KMS-11 (cell line): ENCODE measurements around the gene USP48.
"Not testable (repeated sequence)": the region's sequence is repeated elsewhere in the genome, so short reads cannot be mapped to it uniquely, and the experiment has no call there.

Experiments used
- H2AFZ ChIP-seq: fragments of 200-600 bp; sonication (generic); 2 replicates; pipeline ENCODE4 v1.6.1; 2016; ENCODE audit warnings: antibody characterized with exemption, mixed run types, low read depth
- H3K27ac ChIP-seq: fragments of 200-600 bp; sonication (generic); 2 replicates; pipeline ENCODE4 v1.6.1; 2016; ENCODE audit warnings: mild to moderate bottlenecking, mixed run types
- H3K27me3 ChIP-seq: fragments of 200-600 bp; sonication (generic); 2 replicates; pipeline ENCODE4 v1.6.1; 2017; ENCODE audit warnings: mild to moderate bottlenecking, low read depth, mixed run types, moderate library complexity; ENCODE audit not compliant: insufficient read depth
- H3K36me3 ChIP-seq: fragments of 200-600 bp; sonication (generic); 2 replicates; pipeline ENCODE4 v1.6.1; 2017; ENCODE audit warnings: mild to moderate bottlenecking, mixed run types; ENCODE audit not compliant: insufficient read depth
- H3K4me1 ChIP-seq: fragments of 200-600 bp; sonication (generic); 2 replicates; pipeline ENCODE4 v1.6.1; 2016; ENCODE audit warnings: mild to moderate bottlenecking, low read depth, mixed run types; ENCODE audit not compliant: poor library complexity, severe bottlenecking
- H3K4me2 ChIP-seq: fragments of 200-600 bp; sonication (generic); 2 replicates; pipeline ENCODE4 v1.7.0; 2016; ENCODE audit warnings: mild to moderate bottlenecking, mixed run types
- H3K4me3 ChIP-seq: fragments of 200-600 bp; sonication (generic); IDR thresholded peaks from 2 replicates; pipeline ENCODE4 v1.6.1; 2017; ENCODE audit warnings: low read depth, low read length, mixed read lengths; ENCODE audit not compliant: insufficient read depth
- H3K79me2 ChIP-seq: fragments of 200-600 bp; sonication (generic); 2 replicates; pipeline ENCODE4 v1.6.1; 2016; ENCODE audit warnings: low read depth, mixed run types; ENCODE audit not compliant: insufficient read depth
- H3K9ac ChIP-seq: fragments of 200-600 bp; sonication (generic); 2 replicates; pipeline ENCODE4 v1.6.1; 2016; ENCODE audit warnings: mild to moderate bottlenecking, mixed run types
- H4K20me1 ChIP-seq: fragments of 200-600 bp; sonication (generic); 2 replicates; pipeline ENCODE4 v1.6.1; 2016; ENCODE audit warnings: mild to moderate bottlenecking, mixed run types; ENCODE audit not compliant: insufficient read depth
- CTCF ChIP-seq: fragments of 200-600 bp; sonication (generic); conservative IDR thresholded peaks from 2 replicates; pipeline ENCODE4 v1.6.1; 2017; ENCODE audit warnings: low read depth, mild to moderate bottlenecking, antibody characterized with exemption, low read length, moderate library complexity, mixed read lengths

The USP48 gene

GRCh38 chr1:21795075-21795474 is 12.1 kb upstream of the USP48 start:
- Histone ChIP-seq H3K27me3 (no peaks in the 10 kb centered on the region), H3K27ac (no peak overlapping the region)

GRCh38 chr1:21794656-21795055 is 11.7 kb upstream of the USP48 start:
- H2AFZ ChIP-seq: no peak overlapping the region
- no peak for TF ChIP-seq CTCF
- H3K27me3 ChIP-seq: no peaks in the 10 kb centered on the region
- H3K4me2 ChIP-seq: no peak overlapping the region
- no peak overlapping the region for H3K9ac ChIP-seq
- H3K79me2 ChIP-seq: no peaks in the 10 kb centered on the region
- no peaks in the 10 kb centered on the region for H4K20me1 ChIP-seq
- no peak overlapping the region for H3K27ac ChIP-seq
- peaks cover 19% of the 10 kb centered on the region for H3K4me1 ChIP-seq
- no peaks in the 10 kb centered on the region for H3K36me3 ChIP-seq
- H3K4me3 ChIP-seq: no peak overlapping the region

More at GRCh38 chr1:21795075-21795474, 12.1 kb upstream of the USP48 start:
- Histone ChIP-seq H3K9ac (no peak overlapping the region), H3K4me1 (peaks cover 19% of the 10 kb centered on the region), H3K4me2 (no peak overlapping the region), H2AFZ (no peak overlapping the region), H3K4me3 (no peak overlapping the region), H3K79me2 (no peaks in the 10 kb centered on the region), H4K20me1 (no peaks in the 10 kb centered on the region), H3K36me3 (no peaks in the 10 kb centered on the region)
- TF ChIP-seq CTCF: no peak

GRCh38 chr1:21793104-21793503 is 10.2 kb upstream of the USP48 start:
- no peak for TF ChIP-seq CTCF
- no peak overlapping the region for H2AFZ ChIP-seq

GRCh38 chr1:21786640-21787039 is 3.7 kb upstream of the USP48 start:
- no peak for TF ChIP-seq CTCF
- Histone ChIP-seq H3K4me2 (no peak overlapping the region), H2AFZ (no peak overlapping the region), H3K27me3 (0 out of 2 replicates have a peak, but pooled peaks cover 2% of the 10 kb centered on the region), H3K79me2 (peaks cover 9% of the 10 kb centered on the region), H4K20me1 (no peaks in the 10 kb centered on the region), H3K4me3 (no peak overlapping the region), H3K36me3 (no peaks in the 10 kb centered on the region), H3K9ac (no peak overlapping the region), H3K4me1 (peaks cover 8% of the 10 kb centered on the region), H3K27ac (no peak overlapping the region)

More at GRCh38 chr1:21793104-21793503, 10.2 kb upstream of the USP48 start:
- Histone ChIP-seq H3K4me2 (no peak overlapping the region), H3K27ac (no peak overlapping the region), H3K36me3 (no peaks in the 10 kb centered on the region), H3K27me3 (no peaks in the 10 kb centered on the region), H4K20me1 (no peaks in the 10 kb centered on the region), H3K9ac (no peak overlapping the region), H3K4me1 (peaks cover 19% of the 10 kb centered on the region), H3K79me2 (no peaks in the 10 kb centered on the region), H3K4me3 (no peak overlapping the region)

- peaks cover 18% of the 10 kb centered on the region for H3K79me2 ChIP-seq
- not testable (repeated sequence) for H2AFZ ChIP-seq, H3K4me3 ChIP-seq, H3K27me3 ChIP-seq, H3K36me3 ChIP-seq, H3K9ac ChIP-seq, H3K4me2 ChIP-seq, H3K27ac ChIP-seq, H4K20me1 ChIP-seq, H3K4me1 ChIP-seq
These were observed 2.8 kb upstream of the USP48 start for GRCh38 chr1:21785764-21786163.
